ENCODE results near the gene RFX8.

DNA sequence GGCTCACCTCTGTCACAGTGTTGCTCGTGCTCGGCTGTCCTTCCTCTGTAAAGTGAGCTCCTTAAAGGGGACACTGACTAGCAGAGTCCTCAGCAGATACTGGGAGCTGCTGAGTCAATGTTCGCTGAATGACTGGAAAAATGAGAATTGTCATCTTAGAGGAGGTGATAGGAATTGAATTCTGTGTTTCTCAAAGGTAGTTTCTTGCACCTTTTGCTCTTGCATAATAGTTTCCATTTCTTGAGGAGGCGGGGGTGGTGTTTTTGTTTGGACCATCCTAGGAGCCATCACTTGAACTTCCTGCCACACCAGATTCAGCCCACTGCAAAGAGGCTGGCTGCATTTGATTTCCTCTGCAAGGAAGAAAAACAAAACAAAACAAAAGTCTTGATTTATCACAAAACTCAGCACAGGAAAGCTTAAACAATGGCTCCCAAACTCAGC, 11.4 kb upstream of the RFX8 start:
- TF ChIP-seq, protein P1, sequence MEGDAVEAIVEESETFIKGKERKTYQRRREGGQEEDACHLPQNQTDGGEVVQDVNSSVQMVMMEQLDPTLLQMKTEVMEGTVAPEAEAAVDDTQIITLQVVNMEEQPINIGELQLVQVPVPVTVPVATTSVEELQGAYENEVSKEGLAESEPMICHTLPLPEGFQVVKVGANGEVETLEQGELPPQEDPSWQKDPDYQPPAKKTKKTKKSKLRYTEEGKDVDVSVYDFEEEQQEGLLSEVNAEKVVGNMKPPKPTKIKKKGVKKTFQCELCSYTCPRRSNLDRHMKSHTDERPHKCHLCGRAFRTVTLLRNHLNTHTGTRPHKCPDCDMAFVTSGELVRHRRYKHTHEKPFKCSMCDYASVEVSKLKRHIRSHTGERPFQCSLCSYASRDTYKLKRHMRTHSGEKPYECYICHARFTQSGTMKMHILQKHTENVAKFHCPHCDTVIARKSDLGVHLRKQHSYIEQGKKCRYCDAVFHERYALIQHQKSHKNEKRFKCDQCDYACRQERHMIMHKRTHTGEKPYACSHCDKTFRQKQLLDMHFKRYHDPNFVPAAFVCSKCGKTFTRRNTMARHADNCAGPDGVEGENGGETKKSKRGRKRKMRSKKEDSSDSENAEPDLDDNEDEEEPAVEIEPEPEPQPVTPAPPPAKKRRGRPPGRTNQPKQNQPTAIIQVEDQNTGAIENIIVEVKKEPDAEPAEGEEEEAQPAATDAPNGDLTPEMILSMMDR (IDR thresholded peaks at IDR 0.05) = no peak
- no peak for TF ChIP-seq ZFX (IDR thresholded peaks at IDR 0.05; ENCODE audit: borderline replicate concordance)
